Adipose tissue (tissue), 3 donors: ENCODE measurements around the gene TDG. TPM values are rescaled to one million over a fixed set of nuclear protein-coding genes. Genes with fewer than 3 reads are reported as not detected.
"Not testable (repeated sequence)": the region's sequence is repeated elsewhere in the genome, so short reads cannot be mapped to it uniquely, and the experiment has no call there.

Source experiments
- H3K27ac ChIP-seq: one replicate; pipeline ENCODE4 v1.5.1; 2013; ENCODE audit warnings: low read depth, low read length
- WGBS, 3 donors: extraction: QIAGEN DNeasy Blood & Tissue Kit; methylation state at CpG; one replicate each; pipeline ENCODE4 v1.1.7; 2013; 5-methylcytosine and 5-hydroxymethylcytosine counted together
- polyA plus RNA-seq, 3 donors: library from polyadenylated mRNA; stranded (reverse); fragments of 200-250 nt; gene quantifications; one replicate each; pipeline ENCODE4 v1.2.3, GENCODE V29; 2013
- donor health status: healthy with polysubstance abuse.
- donor health status: Bipolar disorder and iron deficiency.
- donor health status: healthy.

The TDG gene
- polyA plus RNA-seq, 3 donors, result 5.2 to 11.4 (median 10.3) TPM

GRCh38 chr12:104003596-104003995, 37.9 kb downstream of the TDG start:
- H3K27ac ChIP-seq, result no peak overlapping the region
- WGBS, 3 donors, result 64 to 74% (median 74%) methylated on average over 2 of the region's 2 CpGs

- WGBS, 3 donors, result 52 to 57% (median 53%) methylated on average over 3 of the region's 3 CpGs
- H3K27ac ChIP-seq, result no peak overlapping the region
These were observed 41.3 kb downstream of the TDG start for GRCh38 chr12:104006929-104007328.

- no peak overlapping the region for H3K27ac ChIP-seq
- WGBS, 3 donors, result 91 to 96% (median 95%) methylated on average over 4 of the region's 4 CpGs
These were observed 44.4 kb downstream of the TDG start for GRCh38 chr12:104010121-104010520.

DNA sequence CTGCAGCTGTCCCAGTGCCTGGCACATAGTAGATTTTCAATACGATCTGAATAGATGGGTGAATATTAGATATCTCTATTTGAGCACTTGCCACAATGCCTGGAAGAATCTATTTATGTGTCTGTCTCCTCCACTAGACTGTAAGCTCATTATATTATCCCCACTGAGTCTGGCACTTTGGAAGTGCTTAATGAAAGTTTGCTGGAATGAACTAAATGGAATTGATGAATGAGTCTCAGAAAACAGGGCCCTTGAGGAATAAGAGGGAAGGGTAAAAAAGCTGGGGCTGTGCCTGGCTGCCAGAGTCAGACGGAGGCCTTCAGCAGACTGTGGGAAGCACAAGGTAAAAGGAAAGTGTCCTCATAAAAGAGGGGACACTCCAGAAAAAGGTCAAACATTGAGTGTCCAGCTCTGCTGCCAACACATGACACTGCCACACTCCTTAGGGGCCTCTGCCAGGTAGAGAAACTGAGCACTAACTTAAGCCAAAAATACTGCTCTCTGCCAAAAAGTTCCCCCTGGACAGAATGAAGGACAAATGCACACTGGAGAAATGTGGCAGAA, 45.0 kb downstream of the TDG start:
- no peak overlapping the region for H3K27ac ChIP-seq
- 76 to 78% (median 76%) methylated on average over 2 of the region's 2 CpGs for WGBS, 3 donors

DNA sequence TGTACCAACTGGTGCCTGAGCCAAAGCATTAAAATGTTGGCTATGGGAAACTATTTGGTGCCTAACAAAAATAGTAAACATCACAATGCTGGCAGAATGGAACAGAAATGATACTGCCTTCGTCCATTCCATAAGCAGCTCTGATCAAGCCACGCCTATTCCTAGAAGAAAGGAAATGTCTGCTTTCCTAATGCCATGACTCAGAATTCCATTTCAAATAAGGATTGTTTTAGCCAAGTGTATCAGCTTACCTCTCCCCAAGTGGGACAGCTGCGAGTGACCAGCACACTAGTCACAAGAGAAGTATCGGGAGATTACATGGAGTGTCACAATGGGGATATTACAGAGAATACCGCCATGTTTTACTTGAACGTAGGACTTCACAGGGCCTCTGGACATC, 45.6 kb downstream of the TDG start:
- no peak overlapping the region for H3K27ac ChIP-seq
- WGBS, 3 donors, result 67 to 78% (median 69%) methylated on average over 6 of the region's 6 CpGs

DNA sequence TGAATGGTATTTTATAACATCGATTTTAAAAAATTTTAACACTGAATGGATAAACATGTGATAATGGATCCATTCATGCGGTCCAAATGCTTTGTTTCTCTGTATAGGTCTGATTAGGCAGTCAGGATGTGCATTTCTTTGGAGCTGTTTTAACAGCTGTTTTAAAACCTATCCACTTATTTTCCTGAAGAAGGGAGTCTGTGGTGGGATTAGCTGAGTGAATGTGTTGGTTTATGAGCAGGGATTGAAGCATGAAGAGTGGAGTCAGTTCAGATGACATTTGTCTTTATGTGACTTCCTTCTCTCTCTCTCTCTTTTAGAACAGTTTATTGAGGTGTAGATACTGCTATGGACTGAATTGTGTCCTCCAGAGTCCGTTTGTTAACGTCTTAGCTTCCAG, 46.7 kb downstream of the TDG start:
- H3K27ac ChIP-seq, result no peak overlapping the region
- WGBS, 3 donors, result 68 to 73% (median 72%) methylated on average over 4 of the region's 4 CpGs

- WGBS, 3 donors, result 86 to 88% (median 88%) methylated on average over 1 of the region's 1 CpG
- not testable (repeated sequence) for H3K27ac ChIP-seq
These were observed 56.2 kb downstream of the TDG start for GRCh38 chr12:104021862-104022261.

- no peak overlapping the region for H3K27ac ChIP-seq
- WGBS, 3 donors, result 59 to 63% (median 61%) methylated on average over 3 of the region's 3 CpGs
These were observed 57.1 kb downstream of the TDG start for GRCh38 chr12:104022786-104023185.

DNA sequence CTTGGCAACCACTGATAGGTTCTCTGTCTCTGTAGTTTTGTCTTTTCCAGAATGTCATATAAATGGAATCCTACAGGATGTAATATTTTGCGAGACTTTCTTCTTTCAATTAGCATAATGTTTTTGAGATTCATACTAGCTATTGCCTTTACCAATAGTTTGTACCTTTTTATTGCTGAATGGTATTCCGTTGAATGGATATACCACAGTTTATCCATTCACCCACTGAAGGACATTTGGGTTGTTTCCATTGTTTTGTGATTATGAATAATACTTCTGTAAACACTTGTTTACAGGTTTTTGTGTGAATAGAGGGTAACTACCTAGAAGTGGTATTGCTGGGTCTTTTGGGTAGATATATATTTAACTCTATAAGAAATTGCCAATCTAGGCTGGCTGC, 58.0 kb downstream of the TDG start:
- 43 to 72% (median 64%) methylated on average over 2 of the region's 2 CpGs for WGBS, 3 donors
- H3K27ac ChIP-seq, result no peak overlapping the region

GRCh38 chr12:104024348-104024747, 58.7 kb downstream of the TDG start:
- H3K27ac ChIP-seq, result no peak overlapping the region
- WGBS, 3 donors, result 91 to 93% (median 93%) methylated on average over 6 of the region's 6 CpGs

DNA sequence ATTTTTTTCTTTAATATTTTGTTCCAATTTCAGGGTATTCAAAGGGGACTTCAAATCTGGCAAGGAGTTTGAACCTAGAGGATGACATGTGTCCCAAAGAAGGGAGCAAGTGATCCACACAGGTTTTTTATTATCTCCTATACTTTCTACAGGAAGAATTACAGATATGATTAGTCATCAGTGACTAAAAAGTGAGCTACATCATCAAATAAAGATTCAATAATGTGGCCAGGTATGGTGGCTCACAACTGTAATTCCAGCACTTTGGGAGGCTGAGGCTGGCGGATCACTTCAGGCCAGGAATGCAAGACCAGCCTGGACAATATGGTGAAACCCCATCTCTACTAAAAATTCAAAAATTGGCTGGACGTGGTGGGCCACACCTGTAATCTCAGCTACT, 60.1 kb downstream of the TDG start:
- no peak overlapping the region for H3K27ac ChIP-seq
- WGBS, 3 donors, result 93 to 96% (median 95%) methylated on average over 2 of the region's 2 CpGs

DNA sequence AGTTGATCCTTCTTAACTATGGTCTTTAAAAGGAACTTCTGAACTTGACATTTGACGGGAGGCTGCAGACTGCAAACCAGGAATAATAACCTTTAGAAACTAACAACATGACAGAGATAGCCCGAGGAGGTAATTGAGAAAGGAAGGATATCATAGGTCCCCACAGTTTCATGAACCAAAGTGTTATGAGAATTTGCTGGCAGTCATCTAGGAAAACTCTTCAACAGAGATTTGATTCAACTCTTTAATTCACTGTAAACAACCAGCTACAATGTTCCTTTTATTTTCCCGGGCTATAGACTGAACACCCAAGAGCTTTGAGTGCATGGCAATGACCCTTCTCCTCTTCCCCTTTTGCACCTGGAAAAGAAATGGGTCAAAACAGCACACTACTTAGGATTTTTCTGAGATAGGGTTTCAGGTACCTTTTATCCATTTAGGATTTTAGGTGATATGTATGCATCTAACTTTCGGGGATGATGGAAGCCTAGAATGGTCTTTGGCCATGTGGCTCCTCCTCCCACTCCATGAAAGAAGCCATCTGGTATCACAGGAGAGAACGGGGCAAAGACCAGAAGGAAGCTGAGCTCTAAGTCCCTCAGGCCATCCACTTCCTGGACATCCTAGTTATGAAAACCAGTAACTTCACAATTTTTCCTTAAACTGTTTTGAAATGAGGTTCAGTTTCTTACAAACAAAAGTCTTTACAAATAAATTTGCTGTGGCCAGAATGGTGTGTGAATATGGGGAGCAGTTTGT, 61.3 kb downstream of the TDG start:
- WGBS, 3 donors, result 56 to 66% (median 61%) methylated on average over 5 of the region's 5 CpGs
- no peak overlapping the region for H3K27ac ChIP-seq

DNA sequence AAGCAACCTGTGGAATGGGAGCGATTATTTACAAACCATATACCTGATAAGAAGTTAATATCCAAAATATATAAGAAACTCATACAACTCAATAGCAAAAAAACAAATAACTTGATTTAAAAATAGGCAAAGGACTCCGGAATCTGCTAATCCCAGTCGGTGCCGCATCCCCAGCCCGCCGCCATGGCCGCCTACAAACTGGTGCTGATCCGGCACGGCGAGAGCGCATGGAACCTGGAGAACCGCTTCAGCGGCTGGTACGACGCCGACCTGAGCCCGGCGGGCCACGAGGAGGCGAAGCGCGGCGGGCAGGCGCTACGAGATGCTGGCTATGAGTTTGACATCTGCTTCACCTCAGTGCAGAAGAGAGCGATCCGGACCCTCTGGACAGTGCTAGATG, 64.9 kb downstream of the TDG start:
- WGBS, 3 donors, result 92 to 97% (median 94%) methylated on average over 8 to 10 of the region's 27 CpGs
- H3K27ac ChIP-seq, result not testable (repeated sequence)

GRCh38 chr12:104036143-104036542, 70.5 kb downstream of the TDG start:
- 85 to 98% (median 92%) methylated on average over 2 of the region's 2 CpGs for WGBS, 3 donors
- not testable (repeated sequence) for H3K27ac ChIP-seq

Other genes starting within 250 kb of the TDG start
- 1 to 10 TPM; 1.1 to 1.3 (median 1.1) TPM for gene NT5DC3, start 124.6 kb upstream of the TDG start, polyA plus RNA-seq
- 100 to 1,000 TPM; 309 to 379 (median 310) TPM for gene HSP90B1, start 35.5 kb upstream of the TDG start, polyA plus RNA-seq
- 10 to 100 TPM in 1 of 3 donors, 1 to 10 TPM in 2; 1.0 to 29.4 (median 7.1) TPM for gene GLT8D2, start 84.3 kb downstream of the TDG start, polyA plus RNA-seq
- 1 to 10 TPM; 4.2 to 6.6 (median 5.8) TPM for gene HCFC2, start 98.7 kb downstream of the TDG start, polyA plus RNA-seq
- gene NFYB, start 172.3 kb downstream of the TDG start, polyA plus RNA-seq, result 10 to 100 TPM; 12.3 to 74.5 (median 14.4) TPM
- gene TXNRD1, start 249.9 kb downstream of the TDG start, polyA plus RNA-seq, result 10 to 100 TPM; 12.7 to 72.1 (median 44.7) TPM